Activated T-cell treated with anti-CD3 and anti-CD28 coated beads, Interleukin-2, amount 50 U/mL, for 24 hours (primary cell): Measurements from ENCODE around the gene UNCX.
"Not testable (repeated sequence)": the region's sequence is repeated elsewhere in the genome, so short reads cannot be mapped to it uniquely, and the experiment has no call there.

Source experiments
- DNase-seq: peaks from one replicate; pipeline ENCODE4 v3.0.0-alpha.2; 2020
- H3K27ac Mint-ChIP-seq: 2 replicates; pipeline ENCODE4 v1.8.0; 2020; ENCODE audit warnings: mild to moderate bottlenecking, mixed read lengths
- H3K27me3 Mint-ChIP-seq: 2 replicates; pipeline ENCODE4 v1.8.0; 2020; ENCODE audit warnings: mixed read lengths
- H3K36me3 Mint-ChIP-seq: 2 replicates; pipeline ENCODE4 v1.8.0; 2020; ENCODE audit warnings: low read depth, mixed read lengths
- H3K4me1 Mint-ChIP-seq: 2 replicates; pipeline ENCODE4 v1.8.0; 2020; ENCODE audit warnings: low read depth, mixed read lengths
- H3K4me3 Mint-ChIP-seq: 2 replicates; pipeline ENCODE4 v1.8.0; 2020; ENCODE audit warnings: mild to moderate bottlenecking, moderate library complexity, mixed read lengths
- H3K9me3 Mint-ChIP-seq: 2 replicates; pipeline ENCODE4 v1.8.0; 2020; ENCODE audit warnings: mixed read lengths

UNCX gene

DNA sequence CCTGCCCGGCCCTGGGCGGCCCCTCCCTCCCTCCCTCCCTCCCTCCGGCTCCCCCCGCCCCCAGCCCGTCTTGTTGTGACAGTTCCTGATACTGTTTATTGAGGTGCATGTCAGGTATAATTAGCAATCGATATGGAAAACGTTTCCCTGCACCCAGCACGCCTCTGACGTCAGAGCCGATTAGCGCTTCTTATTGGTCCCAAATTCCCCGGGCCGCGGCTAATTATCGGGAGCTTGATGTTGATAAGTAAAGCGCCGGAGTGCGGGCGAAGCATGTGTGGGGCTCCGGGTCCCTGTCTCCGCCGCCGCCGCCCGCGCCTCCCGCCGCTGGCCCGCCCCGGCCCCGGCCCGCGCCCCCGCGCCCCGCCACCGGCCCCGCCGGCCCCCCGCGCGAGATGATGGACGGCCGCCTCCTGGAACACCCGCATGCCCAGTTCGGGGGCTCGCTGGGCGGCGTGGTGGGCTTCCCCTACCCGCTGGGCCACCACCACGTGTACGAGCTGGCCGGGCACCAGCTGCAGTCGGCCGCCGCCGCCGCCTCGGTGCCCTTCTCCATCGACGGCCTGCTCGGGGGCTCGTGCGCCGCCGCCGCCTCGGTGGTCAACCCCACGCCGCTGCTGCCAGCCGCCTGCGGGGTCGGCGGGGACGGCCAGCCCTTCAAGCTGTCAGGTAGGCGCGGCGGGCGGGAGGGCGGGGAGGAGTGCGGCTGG, at the start of gene UNCX:
UNCX (plus strand) TSS at position 250 of the 710 bp plus-strand sequence; CDS start at position 396, 146 bp downstream.
- Mint-ChIP-seq H3K4me3 (no peak within 1 kb of the TSS), H3K9me3 (no peaks in the 10 kb centered on the region), H3K27ac (peak within 1 kb of the TSS; percentile 40), H3K4me1 (peaks cover 25% of the 10 kb centered on the region), H3K27me3 (peaks cover 67% of the 10 kb centered on the region), H3K36me3 (no peaks in the 10 kb centered on the region)
- no peak for DNase-seq

DNA sequence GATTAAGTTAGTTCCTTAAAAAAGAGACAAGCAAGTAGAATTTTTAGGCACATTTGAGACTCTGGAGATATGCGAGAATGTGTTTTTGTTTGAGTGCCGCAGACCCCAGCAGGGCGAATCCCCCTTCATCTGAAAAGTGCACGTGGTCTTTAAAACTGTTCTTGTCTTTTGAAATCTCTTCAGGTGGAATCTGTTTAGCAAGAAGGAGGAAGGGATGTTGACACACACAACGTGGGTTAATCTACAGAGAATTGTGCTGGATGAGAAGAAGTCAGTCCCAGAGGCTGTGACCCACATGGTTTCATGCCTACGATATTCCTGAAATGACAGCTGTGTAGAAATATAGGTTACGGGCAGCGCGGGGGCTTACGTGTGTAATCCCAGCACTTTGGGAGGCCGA, 45.5 kb upstream of the UNCX start:
- peaks cover 13% of the 10 kb centered on the region for H3K4me1 Mint-ChIP-seq
- no peak overlapping the region for H3K4me3 Mint-ChIP-seq
- peaks cover 7% of the 10 kb centered on the region for H3K9me3 Mint-ChIP-seq
- H3K36me3 Mint-ChIP-seq, result no peaks in the 10 kb centered on the region
- DNase-seq, result no peak
- H3K27ac Mint-ChIP-seq, result no peak overlapping the region
- peaks cover 31% of the 10 kb centered on the region for H3K27me3 Mint-ChIP-seq

DNA sequence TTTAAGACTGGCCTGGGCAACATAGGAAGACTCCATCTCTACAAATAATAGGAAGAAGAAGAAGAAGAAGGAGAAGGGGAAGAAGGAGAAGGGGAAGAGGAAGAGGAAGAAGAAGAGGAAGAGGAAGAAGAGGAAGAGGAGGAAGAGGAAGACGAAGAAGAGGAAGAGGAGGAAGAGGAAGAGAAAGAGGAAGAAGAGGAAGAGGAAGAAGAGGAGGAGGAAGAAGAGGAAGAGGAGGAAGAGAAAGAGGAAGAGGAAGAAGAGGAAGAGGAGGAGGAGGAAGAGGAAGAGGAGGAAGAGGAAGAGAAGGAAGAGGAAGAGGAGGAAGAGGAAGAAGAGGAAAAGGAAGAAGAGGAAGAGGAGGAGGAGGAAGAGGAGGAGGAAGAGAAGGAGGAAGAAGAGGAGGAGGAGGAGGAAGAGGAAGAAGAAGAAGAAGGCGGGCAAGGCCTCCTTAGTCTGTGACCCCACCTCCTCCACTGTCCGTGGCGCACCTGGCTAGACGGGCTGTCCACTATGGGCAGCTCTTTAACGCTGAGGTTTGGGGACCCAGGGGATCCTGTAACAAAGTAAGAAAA, 43.9 kb upstream of the UNCX start:
- Mint-ChIP-seq H3K4me3 (no peak overlapping the region), H3K27ac (no peak overlapping the region), H3K9me3 (peaks cover 7% of the 10 kb centered on the region), H3K4me1 (peaks cover 19% of the 10 kb centered on the region), H3K36me3 (no peaks in the 10 kb centered on the region), H3K27me3 (peaks cover 37% of the 10 kb centered on the region)
- DNase-seq, result no peak

DNA sequence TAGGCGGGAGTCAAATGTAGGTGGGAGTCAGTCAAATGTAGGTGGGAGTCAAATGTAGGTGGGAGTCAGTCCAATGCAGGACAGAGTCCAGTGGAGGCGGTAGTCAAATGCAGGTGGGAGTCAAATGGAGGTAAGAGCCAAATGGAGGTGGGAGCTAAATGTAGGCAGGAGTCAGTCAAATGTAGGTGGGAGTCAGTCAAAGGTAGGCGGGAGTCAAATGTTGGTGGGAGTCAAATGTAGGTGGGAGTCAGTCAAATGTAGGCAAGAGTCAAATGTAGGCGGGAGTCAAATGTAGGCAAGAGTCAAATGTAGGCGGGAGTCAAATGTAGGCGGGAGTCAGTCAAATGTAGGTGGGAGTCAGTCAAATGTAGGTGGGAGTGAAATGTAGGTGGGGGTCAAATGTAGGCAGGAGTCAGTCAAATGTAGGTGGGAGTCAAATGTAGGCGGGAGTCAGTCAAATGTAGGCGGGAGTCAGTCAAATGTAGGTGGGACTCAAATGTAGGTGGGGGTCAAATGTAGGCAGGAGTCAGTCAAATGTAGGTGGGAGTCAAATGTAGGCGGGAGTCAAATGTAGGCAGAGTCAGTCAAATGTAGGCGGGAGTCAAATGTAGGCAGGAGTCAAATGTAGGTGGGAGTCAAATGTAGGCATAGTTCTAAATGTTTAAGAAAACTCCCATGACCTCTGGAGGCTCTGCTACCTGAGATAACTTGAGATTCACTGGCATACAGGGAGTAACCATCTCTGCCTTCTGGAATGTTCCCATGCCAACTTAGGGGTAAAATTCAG, 42.5 kb upstream of the UNCX start:
- peaks cover 37% of the 10 kb centered on the region for H3K27me3 Mint-ChIP-seq
- no peak for DNase-seq
- H3K9me3 Mint-ChIP-seq, result peaks cover 7% of the 10 kb centered on the region
- peaks cover 19% of the 10 kb centered on the region for H3K4me1 Mint-ChIP-seq
- no peaks in the 10 kb centered on the region for H3K36me3 Mint-ChIP-seq
- H3K4me3 Mint-ChIP-seq, result no peak overlapping the region
- H3K27ac Mint-ChIP-seq, result no peak overlapping the region

DNA sequence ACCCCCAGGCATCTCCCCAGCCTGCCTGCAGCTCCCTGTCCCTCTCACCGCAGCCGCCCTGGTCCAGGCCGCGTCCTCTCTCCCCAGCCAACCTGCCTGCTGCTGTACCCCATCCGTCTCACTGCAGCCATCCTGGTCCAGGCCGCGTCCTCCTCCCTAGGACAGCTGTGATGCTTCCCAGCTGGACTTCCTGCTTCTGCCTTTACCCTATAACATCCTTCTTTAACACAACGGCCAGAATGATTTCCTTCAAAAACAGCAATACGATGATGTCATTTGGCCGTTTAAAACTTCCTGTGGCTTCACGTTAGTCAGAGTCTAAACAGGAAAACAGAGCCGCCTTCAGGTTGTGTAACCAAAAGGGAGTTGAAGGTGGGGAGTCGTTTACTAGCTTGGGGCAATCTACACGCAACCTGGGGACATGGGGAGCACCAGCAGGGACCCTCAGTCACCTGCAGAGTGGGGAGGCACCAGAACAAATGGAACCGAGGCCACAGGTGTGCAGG, 40.4 kb upstream of the UNCX start:
- Mint-ChIP-seq H3K9me3 (peaks cover 7% of the 10 kb centered on the region), H3K27ac (peak overlapping the region; percentile 65)

DNA sequence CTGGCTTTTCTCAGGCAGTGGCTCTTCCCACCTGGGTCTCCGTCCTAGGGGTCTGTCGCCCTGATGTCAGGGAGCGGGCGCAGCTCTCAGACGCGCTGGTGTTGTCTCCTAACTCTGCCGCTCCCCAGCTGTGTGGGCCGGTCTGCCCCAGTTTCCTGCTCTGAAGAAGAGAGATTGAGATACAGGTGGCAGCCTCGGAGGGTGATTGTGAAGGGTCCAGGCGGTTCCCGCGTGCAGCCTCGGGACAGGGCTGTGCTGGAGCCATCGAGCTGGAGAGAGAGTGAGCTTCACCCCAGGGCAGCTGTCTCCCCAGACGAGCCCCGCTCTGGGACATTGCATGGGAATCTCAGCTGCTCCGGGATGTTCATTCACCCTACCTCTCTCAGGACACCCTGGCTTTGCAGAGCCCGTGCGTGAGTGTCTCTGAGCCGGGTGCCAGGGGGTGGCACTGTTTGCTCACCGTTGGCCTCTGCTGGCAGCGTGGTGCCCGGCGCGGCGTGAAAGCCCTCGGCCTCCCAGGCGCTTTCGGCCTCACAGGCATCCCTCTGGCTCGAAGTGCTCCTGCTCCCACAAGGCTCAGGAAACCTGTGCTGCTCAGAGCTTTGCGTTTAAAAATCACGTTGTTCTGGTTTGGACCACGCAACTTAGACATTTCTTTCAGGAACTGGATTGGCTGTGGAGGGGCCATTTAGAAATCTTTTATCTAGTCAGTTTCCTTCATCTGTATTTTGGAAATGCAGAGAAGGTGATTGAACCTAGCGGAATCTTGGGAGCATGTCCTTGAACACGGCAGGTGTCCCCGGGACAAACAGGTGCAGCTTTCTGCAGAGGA, 38.9 kb upstream of the UNCX start:
- no peak overlapping the region for H3K4me3 Mint-ChIP-seq
- DNase-seq, result peak; percentile 56
- H3K9me3 Mint-ChIP-seq, result peaks cover 7% of the 10 kb centered on the region
- H3K36me3 Mint-ChIP-seq, result no peaks in the 10 kb centered on the region
- peaks cover 19% of the 10 kb centered on the region for H3K4me1 Mint-ChIP-seq
- H3K27ac Mint-ChIP-seq, result no peak overlapping the region
- H3K27me3 Mint-ChIP-seq, result peaks cover 28% of the 10 kb centered on the region

More for the DNA sequence above, 40.4 kb upstream of the UNCX start:
- peaks cover 19% of the 10 kb centered on the region for H3K4me1 Mint-ChIP-seq
- H3K36me3 Mint-ChIP-seq, result no peaks in the 10 kb centered on the region
- H3K4me3 Mint-ChIP-seq, result peak overlapping the region; percentile 11
- peaks cover 25% of the 10 kb centered on the region for H3K27me3 Mint-ChIP-seq
- no peak for DNase-seq

DNA sequence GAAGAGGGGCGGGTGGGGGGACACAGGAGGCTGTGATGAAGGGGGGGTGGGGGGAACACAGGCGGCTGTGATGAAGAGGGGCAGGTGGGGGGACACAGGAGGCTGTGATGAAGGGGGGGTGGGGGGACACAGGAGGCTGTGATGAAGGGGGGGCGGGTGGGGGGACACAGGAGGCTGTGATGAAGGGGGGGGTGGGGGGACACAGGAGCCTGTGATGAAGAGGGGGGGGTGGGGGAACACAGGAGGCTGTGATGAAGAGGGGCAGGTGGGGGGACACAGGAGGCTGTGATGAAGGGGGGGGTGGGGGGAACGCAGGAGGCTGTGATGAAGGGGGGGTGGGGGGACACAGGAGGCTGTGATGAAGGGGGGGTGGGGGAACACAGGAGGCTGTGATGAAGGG, 36.2 kb upstream of the UNCX start:
- H3K27ac Mint-ChIP-seq, H3K9me3 Mint-ChIP-seq, H3K36me3 Mint-ChIP-seq, H3K4me3 Mint-ChIP-seq, DNase-seq: not testable (repeated sequence)
- Mint-ChIP-seq H3K27me3 (peaks cover 33% of the 10 kb centered on the region), H3K4me1 (peaks cover 11% of the 10 kb centered on the region)

DNA sequence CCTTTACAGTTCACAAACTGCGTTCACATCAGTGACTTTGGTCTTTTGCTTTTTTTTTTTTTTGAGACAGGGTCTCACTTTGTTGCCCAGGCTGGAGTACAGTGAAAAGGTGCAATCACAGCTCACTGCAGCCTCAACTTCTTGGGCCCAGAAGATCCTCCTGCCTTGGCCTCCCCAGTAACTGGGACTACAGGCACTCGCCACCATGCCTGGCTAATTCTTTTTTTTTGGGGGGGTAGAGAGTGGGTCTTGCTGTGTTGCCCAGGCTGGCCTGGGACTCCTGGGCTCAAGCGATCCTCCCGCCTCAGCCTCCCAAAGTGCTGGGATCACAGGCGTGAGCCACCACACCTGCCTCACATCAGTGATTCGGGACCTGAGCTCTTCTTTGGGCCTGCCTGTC, 35.7 kb upstream of the UNCX start:
- Mint-ChIP-seq H3K27ac (no peak overlapping the region), H3K27me3 (peaks cover 37% of the 10 kb centered on the region), H3K9me3 (no peaks in the 10 kb centered on the region), H3K4me1 (peaks cover 7% of the 10 kb centered on the region), H3K4me3 (no peak overlapping the region), H3K36me3 (no peaks in the 10 kb centered on the region)
- DNase-seq, result no peak

DNA sequence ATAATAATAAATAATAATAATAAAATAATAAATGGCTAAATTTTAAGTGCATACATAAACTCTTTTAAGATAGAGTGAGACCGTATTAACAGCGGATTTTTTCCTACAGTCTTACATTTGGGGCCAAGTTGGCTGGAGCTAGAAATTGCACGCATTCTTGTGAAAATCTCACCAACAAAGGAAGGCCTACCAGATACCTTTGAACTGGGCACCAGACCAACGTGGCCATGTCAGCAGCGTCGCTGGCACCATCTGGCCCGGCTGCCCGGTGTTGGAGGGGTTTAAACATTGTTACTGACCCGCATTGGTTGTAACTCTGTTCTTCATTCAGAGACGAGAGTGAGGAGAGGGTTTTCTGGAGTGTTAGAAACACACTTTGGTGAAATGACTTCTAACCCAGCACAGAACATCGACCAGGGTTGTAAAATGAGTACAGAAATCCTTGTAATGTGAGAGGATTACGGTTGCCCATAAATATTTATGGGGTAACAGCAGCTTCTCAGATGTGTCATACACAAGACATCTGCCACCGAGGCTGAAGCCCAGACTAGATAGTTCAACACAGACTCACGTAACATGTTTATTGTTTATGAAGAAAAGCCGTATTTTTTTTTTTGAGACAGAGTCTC, 34.6 kb upstream of the UNCX start:
- H3K36me3 Mint-ChIP-seq, result no peaks in the 10 kb centered on the region
- no peaks in the 10 kb centered on the region for H3K9me3 Mint-ChIP-seq
- H3K4me1 Mint-ChIP-seq, result peaks cover 2% of the 10 kb centered on the region
- peaks cover 31% of the 10 kb centered on the region for H3K27me3 Mint-ChIP-seq
- no peak for DNase-seq
- H3K27ac Mint-ChIP-seq, result no peak overlapping the region
- H3K4me3 Mint-ChIP-seq, result no peak overlapping the region

DNA sequence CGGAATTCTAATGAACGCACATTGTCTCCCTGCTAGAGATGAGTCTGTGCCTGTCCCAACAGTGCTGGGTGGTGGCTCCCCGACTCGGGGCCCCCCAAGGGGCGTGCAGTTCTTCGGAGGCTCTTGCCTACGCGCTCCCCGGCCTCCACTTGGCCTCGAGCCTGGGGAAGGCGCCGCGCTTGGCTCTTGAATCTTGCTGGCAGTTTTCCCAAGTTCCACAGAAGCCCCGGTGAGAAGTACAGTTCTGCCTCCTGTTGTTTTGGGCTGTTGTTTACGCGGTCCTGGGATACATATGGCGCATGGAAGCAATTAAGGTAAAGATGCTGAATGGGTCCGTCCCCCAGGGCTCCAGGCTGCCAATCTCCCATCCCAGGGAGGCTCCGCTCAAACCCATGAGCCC, 32.6 kb upstream of the UNCX start:
- DNase-seq, result no peak
- Mint-ChIP-seq H3K9me3 (no peaks in the 10 kb centered on the region), H3K27ac (no peak overlapping the region), H3K4me3 (no peak overlapping the region), H3K27me3 (peaks cover 22% of the 10 kb centered on the region), H3K36me3 (no peaks in the 10 kb centered on the region), H3K4me1 (no peaks in the 10 kb centered on the region)

DNA sequence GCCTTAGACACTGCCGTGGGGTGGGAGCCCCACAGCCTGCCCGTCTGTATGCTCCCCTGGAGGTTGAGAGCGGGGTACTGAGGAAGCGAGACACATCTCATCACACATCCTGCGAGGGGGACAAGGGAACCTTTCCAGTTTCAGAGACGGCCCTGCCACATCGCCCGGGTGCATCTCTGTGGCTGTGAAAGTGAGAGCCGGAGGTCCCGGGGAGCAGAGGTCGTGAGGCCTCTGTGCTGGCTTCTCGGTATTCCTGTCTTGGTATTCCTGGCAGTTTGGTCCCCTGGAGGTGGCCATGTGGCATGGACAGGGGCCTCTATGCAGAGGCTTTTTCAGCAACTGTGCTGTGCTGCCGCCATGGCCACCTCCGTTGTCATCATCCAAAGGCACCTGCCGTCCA, 30.8 kb upstream of the UNCX start:
- no peaks in the 10 kb centered on the region for H3K9me3 Mint-ChIP-seq
- H3K4me1 Mint-ChIP-seq, result no peaks in the 10 kb centered on the region
- no peak overlapping the region for H3K4me3 Mint-ChIP-seq
- peaks cover 17% of the 10 kb centered on the region for H3K27me3 Mint-ChIP-seq
- no peak overlapping the region for H3K27ac Mint-ChIP-seq
- no peaks in the 10 kb centered on the region for H3K36me3 Mint-ChIP-seq
- no peak for DNase-seq

DNA sequence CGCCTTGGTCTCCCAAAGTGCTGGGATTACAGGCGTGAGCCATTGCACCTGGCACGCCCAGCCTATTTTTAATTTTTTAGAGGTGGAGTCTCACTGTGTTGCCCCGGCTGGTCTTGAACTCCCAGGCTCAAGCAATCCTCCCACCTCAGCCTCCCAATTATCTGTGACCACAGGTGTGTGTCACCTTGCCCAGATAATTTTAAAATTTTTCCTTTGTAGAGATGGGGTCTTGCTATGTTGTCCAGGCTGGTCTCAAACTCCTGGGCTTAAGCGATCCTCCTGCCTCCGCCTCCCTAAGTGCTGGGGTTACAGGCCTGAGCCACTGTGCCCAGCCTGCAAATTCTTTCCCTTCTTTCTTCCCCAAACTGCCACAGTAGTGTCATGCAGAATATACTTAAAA, 29.8 kb upstream of the UNCX start:
- H3K4me1 Mint-ChIP-seq, H3K4me3 Mint-ChIP-seq, H3K36me3 Mint-ChIP-seq, H3K9me3 Mint-ChIP-seq, DNase-seq, H3K27ac Mint-ChIP-seq: not testable (repeated sequence)
- peaks cover 17% of the 10 kb centered on the region for H3K27me3 Mint-ChIP-seq

DNA sequence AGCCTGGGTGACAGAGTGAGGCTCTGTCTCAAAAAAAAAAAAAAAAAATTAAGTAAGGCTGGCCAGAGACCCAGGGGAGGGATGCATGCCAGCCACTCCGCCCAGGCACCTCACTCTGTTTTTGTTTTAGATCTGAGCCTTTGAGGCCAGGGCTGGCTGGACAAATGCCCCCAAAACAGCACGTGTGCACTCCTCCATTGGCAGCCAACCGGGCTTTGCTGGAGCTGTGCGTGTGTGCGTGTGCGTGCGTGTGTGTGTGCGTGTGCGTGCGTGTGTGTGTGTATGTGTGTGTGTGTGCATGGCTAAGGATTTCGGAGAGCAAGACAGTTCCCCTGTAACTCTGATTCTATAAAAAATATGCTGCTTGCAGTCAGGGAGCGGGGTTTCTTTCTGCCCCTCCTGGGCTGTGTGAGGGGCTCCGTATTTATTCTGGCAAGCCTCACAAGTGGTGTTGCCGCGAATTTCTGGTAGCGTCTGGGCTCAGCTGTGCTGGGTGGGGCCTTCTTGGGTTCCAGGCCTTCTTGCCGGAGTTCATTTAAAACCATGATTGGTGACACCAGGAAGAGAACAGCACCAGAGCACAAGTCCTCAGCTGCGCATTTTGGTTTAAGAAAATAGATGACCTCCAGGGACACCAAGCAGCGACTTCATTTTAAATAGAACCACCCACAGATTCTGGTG, 28.1 kb upstream of the UNCX start:
- H3K27me3 Mint-ChIP-seq, result peaks cover 17% of the 10 kb centered on the region
- no peaks in the 10 kb centered on the region for H3K4me1 Mint-ChIP-seq
- no peaks in the 10 kb centered on the region for H3K36me3 Mint-ChIP-seq
- no peak overlapping the region for H3K27ac Mint-ChIP-seq
- DNase-seq, result no peak
- no peak overlapping the region for H3K4me3 Mint-ChIP-seq
- no peaks in the 10 kb centered on the region for H3K9me3 Mint-ChIP-seq
